HG03103 (cell line): Measurements from ENCODE around the gene ANKHD1.

Experiments used
- ATAC-seq: cut with Tn5 transposase; IDR thresholded peaks from one replicate; pipeline ENCODE4 v1.9.1; 2021; ENCODE audit warnings: low read depth; ENCODE audit not compliant: unreplicated experiment

Gene ANKHD1, protein sequence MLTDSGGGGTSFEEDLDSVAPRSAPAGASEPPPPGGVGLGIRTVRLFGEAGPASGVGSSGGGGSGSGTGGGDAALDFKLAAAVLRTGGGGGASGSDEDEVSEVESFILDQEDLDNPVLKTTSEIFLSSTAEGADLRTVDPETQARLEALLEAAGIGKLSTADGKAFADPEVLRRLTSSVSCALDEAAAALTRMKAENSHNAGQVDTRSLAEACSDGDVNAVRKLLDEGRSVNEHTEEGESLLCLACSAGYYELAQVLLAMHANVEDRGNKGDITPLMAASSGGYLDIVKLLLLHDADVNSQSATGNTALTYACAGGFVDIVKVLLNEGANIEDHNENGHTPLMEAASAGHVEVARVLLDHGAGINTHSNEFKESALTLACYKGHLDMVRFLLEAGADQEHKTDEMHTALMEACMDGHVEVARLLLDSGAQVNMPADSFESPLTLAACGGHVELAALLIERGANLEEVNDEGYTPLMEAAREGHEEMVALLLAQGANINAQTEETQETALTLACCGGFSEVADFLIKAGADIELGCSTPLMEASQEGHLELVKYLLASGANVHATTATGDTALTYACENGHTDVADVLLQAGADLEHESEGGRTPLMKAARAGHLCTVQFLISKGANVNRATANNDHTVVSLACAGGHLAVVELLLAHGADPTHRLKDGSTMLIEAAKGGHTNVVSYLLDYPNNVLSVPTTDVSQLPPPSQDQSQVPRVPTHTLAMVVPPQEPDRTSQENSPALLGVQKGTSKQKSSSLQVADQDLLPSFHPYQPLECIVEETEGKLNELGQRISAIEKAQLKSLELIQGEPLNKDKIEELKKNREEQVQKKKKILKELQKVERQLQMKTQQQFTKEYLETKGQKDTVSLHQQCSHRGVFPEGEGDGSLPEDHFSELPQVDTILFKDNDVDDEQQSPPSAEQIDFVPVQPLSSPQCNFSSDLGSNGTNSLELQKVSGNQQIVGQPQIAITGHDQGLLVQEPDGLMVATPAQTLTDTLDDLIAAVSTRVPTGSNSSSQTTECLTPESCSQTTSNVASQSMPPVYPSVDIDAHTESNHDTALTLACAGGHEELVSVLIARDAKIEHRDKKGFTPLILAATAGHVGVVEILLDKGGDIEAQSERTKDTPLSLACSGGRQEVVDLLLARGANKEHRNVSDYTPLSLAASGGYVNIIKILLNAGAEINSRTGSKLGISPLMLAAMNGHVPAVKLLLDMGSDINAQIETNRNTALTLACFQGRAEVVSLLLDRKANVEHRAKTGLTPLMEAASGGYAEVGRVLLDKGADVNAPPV (N-terminal part only)

DNA sequence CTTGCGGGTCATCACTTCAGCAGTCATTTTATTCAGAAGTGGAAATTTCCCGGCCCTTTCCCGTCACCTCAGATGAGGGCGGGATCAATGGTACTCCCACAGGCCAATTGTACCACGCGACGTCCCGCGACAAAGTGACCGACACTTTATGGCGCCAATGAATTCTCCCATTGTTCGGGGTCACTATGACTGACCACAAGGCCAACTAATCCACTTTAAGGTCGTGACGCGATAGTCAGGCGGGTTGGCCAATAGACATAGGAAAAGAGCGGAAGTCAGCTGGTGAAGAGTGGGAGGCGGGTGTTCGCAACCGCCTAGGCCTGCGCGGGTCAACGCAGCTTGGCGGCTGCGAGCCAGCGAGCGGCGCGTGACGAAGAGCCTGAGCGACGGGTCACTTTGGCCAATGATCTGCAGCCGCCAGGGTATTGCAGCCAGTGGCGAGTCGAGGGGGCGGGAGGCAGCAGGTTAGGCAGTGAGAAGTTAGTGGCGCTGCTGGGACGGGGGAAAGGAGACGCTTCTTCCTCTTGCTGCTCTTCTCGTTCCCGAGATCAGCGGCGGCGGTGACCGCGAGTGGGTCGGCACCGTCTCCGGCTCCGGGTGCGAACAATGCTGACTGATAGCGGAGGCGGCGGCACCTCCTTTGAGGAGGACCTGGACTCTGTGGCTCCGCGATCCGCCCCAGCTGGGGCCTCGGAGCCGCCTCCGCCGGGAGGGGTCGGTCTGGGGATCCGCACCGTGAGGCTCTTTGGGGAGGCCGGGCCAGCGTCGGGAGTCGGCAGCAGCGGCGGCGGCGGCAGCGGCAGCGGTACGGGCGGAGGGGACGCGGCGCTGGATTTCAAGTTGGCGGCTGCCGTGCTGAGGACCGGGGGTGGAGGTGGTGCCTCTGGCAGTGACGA lies at the start of gene ANKHD1:
ANKHD1 (plus strand) TSS at position 472 of the 896 bp plus-strand sequence; CDS start at position 607, 135 bp downstream.
- peak; percentile 75 for ATAC-seq

DNA sequence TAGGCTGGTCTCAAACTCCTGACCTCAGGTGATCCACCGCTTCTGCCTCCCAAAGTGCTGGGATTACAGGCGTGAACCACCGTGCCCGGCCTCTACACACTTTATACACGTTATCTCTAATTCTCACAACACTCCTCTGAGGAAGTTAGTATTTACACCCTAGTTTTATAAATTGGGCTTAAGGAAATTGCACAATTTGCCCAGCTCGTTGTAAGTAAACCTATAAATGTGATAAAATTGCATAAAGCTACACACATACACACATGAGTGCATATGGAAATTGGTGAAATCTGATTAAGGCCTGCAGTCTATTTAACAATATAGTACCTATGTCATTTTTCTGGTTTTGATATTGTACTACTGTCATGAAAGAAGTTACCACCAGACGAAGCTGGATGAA lies 46.1 kb upstream of the ANKHD1 start:
- ATAC-seq = no peak

DNA sequence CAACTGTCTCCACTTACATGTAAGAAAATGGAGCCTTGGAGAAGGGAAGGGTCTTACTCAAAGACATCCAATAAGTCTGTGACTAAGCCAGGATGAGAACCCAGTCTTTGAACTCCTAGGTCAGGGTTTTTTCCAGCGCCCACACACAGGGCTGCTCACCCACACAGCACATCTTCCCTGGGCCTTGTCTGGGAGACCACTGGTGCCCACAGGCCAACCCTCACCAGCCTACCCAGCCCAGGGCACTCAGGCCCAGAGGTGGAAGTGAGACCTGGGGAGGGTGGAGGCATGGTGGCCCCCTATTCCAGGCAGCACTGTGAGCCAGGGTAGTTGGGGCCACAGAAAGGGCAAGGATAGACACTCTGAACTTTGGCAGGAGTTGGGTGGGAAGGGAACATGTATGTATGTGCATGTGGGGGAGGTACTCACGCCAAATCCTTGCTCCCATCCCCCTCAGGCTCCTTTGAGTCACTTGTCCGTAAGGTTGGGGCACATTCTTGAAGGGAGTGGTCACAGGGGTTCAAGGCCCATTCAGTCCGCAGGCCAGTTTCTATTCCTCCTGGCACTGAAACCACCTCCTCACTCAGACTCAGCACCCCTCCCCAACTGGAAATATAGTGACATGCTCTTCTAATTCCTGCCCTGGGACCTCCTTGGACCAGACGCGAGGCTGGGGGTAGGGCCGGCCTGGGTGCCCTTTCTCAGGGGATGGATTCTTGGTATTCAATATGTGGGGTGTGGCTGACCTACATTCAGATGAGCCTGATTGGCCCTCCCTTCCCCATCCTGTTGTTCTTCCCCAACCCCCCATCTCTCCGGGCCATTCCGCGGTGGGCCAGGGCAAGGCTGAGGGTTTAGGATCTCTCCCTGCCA lies 44.5 kb upstream of the ANKHD1 start:
- ATAC-seq = no peak

DNA sequence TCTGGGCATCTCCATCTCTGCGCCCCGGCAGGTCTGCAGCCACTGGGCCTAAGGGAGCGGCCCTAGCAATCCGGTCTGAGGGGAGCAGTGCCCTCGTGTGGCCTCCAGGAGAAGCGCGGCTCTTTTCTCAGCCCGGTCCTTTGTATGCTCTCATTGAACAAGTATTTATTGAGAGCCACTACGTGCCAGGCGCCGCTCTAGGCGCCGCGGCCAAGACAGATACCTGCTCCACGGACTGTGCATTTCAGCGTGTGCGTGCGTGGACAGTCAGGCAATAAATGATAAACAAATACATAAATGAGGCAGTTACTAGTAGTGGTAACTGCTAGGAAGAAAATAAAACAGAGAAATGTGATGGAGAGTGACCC lies 43.9 kb upstream of the ANKHD1 start:
- ATAC-seq = peak; percentile 97

DNA sequence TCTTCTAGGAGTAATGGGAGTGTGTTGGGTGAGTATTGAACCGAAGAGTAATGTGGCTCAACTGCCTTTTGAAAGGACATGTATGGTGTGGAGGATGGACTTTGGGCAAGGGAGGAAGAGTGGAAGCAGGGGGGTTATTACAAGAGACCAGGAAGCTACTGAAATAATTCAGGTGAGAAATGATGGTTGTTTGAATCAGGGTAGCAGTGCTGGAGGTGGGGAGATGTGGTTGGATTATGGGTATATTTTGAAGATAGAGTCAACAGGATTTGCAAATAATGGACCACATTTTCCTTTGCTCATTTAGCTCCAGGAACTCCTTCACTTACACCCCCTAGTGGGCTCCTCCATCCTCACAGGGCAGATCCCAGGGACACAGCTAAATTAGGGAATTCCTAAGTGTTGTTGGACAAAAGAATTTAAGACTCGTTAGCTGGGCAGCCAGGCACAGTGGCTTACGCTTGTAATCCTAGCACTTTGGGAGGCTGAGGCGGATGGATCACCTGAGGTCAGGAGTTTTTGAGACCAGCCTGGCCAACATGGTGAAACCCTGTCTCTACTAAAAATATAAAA lies 42.8 kb upstream of the ANKHD1 start:
- no peak for ATAC-seq

DNA sequence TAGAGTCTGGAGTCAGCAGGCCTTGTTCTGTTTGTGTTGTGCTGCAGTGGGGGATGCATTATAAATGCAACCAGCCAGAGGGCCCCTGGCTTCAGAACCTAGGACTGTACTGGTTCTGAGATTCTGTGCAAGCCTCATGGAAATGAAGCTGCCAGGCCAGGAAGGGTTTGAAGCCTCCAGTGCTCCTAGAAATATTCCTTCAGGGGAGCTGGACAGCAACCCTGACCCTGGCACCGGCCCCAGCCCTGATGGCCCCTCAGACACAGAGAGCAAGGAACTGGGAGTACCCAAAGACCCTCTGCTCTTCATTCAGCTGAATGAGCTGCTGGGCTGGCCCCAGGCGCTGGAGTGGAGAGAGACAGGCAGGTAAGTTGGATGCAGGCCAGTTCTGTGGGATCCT lies 41.5 kb upstream of the ANKHD1 start, which contains the start of gene SLC4A9:
SLC4A9 (plus strand) TSS at position 94 of the 400 bp plus-strand sequence; CDS start at position 137, 43 bp downstream.
- ATAC-seq = no peak

DNA sequence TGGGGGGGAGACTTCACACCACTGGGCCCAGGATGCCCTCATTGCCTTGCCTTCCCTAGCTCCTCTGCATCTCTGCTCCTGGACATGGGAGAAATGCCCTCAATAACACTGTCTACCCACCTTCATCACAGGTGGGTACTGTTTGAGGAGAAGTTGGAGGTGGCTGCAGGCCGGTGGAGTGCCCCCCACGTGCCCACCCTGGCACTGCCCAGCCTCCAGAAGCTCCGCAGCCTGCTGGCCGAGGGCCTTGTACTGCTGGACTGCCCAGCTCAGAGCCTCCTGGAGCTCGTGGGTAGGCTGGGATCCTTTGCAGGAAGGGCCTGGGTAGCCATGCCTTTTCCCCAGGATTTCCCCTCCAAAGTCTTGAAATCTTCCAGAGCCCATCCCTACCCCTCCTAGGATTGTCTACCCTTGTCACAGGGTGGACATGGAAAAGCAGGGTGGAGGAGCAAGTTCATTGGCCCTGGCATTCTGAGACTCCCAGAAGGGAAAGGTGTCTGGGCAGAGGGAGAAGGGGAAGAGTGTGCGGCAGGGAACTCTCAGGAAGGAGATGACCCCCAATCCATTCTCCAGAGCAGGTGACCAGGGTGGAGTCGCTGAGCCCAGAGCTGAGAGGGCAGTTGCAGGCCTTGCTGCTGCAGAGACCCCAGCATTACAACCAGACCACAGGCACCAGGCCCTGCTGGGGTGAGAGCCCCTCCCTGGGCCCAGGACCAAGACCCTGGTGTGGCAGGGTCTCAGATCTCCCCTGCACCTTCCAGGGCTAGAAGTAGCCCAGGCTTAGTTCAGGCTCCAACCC lies 40.8 kb upstream of the ANKHD1 start:
- no peak for ATAC-seq

DNA sequence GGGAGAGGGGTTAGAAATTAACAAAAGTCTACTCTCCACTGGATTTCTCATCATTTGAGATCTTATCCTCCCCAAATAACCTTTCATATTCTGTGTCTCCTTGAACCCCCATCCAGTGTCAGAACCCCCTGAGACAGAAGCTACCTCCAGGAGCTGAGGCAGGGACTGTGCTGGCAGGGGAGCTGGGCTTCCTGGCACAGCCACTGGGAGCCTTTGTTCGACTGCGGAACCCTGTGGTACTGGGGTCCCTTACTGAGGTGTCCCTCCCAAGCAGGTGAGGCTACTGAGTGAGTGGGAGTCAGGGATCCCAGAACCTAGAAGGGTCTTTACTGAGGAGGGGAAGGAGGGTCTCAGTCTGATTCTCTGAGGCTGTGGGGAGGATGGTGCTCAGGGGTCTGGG lies 39.7 kb upstream of the ANKHD1 start:
- no peak for ATAC-seq

DNA sequence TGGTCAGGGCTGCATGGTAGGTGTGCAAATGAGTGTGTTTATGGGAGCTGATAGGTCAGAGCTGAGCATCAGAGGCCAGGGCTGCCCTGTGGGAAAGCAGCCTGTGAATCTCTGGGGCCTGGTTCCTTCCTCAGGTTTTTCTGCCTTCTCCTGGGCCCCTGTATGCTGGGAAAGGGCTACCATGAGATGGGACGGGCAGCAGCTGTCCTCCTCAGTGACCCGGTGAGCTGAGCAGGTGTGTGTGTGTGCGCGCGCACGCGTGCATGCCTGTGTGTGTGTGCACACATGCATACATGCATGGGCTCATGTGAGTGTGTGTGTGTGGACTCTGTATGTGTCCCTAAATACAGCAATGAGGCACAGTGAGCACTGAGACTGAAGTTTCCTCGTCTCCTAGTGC lies 39.3 kb upstream of the ANKHD1 start:
- ATAC-seq = no peak

DNA sequence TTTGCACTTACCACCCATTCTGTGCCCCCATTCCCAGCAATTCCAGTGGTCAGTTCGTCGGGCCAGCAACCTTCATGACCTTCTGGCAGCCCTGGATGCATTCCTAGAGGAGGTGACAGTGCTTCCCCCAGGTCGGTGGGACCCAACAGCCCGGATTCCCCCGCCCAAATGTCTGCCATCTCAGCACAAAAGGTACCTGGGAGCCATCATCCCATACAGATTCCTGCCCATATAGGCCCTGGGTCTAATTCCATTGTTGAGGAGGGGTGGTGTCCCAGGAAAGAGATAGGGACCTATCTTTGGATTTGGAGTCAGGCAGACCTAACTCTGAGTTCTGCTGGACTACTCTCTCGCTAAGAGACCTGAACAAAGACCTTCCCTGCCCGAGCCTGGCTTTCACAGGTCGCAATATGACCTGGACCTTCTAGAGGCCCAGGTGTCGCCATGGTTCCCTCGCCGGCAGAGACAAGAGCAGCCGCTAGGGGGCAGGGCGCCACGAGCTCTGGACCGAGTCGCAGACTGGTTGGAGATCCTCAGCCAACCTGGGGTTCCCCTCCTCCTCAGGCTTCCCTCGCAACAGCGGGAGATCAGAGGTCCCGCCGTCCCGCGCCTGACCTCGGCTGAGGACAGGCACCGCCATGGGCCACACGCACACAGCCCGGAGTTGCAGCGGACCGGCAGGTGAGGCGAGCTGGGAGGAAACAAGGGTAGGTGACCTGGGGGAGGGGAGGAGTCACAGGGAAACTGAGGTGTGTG lies 38.6 kb upstream of the ANKHD1 start:
- ATAC-seq = peak; percentile 87

DNA sequence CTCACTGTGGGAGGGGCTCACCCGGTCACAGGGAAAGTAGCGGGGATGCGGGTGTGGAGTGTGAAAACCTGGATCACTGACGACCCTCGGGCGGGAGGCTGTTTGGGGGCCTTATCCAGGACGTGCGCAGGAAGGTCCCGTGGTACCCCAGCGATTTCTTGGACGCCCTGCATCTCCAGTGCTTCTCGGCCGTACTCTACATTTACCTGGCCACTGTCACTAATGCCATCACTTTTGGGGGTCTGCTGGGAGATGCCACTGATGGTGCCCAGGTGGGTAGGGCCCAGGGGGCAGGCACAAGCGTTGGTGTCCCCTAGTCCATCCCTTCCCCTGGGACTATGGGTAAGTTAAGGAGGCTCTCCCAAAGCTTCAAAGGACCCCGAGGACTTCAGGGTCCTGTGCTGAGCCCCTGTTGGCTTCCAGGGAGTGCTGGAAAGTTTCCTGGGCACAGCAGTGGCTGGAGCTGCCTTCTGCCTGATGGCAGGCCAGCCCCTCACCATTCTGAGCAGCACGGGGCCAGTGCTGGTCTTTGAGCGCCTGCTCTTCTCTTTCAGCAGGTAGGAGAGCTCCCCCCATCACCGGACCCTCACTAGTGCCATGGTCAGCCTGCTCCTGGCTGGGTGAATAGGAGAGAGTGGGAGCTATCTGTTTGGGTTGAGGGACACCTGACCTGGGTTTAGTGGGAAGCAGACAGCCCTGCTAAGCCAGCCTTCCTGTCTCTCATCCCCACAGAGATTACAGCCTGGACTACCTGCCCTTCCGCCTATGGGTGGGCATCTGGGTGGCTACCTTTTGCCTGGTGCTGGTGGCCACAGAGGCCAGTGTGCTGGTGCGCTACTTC lies 37.8 kb upstream of the ANKHD1 start:
- ATAC-seq = no peak

DNA sequence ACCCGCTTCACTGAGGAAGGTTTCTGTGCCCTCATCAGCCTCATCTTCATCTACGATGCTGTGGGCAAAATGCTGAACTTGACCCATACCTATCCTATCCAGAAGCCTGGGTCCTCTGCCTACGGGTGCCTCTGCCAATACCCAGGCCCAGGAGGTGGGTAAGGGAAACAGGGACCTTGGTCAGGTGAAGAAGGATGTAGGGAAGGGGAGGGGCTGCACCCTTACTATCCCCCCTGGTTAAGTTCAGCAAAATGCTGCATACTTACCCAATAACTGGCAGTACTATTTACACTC lies 37.2 kb upstream of the ANKHD1 start:
- no peak for ATAC-seq

DNA sequence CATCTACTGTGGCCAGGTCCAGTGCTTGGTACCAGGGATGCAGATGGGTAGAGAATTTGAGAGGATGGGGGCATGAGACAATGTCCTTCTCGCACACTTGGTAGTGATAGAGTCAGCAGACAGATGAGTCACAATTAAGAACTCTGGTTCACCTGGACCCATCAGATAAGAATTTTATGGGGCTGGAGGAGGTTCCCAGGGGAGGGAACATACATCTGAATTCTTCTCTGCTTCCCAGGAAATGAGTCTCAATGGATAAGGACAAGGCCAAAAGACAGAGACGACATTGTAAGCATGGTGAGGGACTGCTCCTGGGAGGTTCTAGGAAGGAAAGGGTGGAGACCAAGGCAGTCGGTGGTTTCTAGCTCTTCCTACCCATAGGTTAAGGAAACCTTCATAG lies 36.4 kb upstream of the ANKHD1 start:
- no peak for ATAC-seq

DNA sequence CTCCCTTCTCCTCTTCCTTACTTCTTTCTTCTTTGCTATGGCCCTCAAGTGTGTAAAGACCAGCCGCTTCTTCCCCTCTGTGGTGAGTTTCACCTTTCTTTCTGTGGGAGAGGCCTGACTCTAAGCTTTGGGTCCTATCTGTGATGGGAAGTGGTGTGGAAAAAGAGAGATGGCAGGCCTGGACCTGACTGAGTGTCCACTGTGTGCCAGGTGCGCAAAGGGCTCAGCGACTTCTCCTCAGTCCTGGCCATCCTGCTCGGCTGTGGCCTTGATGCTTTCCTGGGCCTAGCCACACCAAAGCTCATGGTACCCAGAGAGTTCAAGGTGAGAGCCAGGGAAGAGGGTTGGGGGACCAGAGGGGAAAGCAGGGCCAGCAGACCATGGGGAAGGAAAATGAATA lies 35.7 kb upstream of the ANKHD1 start:
- no peak for ATAC-seq

DNA sequence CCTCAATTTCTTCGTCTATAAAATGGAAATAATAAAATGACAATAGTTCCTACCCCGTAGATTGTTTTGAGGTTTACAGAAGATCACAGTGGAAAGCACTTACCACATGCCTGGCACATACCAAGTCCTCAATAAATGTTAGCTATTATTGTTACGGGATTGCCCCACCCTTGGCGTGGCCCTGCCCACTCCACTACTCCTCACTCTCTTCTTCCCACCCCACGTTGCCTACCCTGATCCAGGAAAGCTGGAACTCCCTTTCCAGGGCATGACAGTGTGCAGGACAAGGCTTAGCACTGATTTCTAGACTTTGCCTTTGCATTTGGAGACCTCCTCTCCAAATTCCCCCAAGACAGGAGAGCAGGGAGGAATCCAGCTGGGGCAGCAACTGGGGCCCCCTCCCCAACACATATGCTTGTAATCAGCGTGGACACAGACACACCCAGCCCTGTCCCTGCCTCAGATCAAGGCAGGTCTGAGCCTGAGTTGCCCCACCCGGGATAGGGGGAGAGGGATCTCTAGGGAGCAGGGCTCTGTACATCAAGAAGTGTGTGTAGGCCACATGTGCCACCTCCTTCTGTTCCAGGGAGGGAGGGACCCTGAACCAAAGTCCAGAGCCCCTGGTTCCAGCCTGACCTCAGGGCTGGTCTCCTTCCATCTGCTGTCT lies 34.9 kb upstream of the ANKHD1 start:
- ATAC-seq = no peak
